GM12873 (cell line): ENCODE results near the gene MBNL1.
A peak's percentile ranks its signal among the peaks of the same experiment; 100 is the strongest.

Source experiments
- CTCF ChIP-seq: IDR thresholded peaks from 2 replicates; pipeline ENCODE4 v1.5.1; 2012; ENCODE audit warnings: low read depth, mild to moderate bottlenecking, moderate library complexity, low read length, control low read depth; ENCODE audit not compliant: insufficient read depth; ENCODE audit errors: missing control alignments

Gene MBNL1

GRCh38 chr3:152459572-152459971 lies 190.8 kb downstream of the MBNL1 start:
- no peak for TF ChIP-seq CTCF

GRCh38 chr3:152460936-152461335 lies 192.2 kb downstream of the MBNL1 start:
- no peak for TF ChIP-seq CTCF

GRCh38 chr3:152461460-152461859 lies 192.7 kb downstream of the MBNL1 start:
- no peak for TF ChIP-seq CTCF

GRCh38 chr3:152466784-152467183 lies 198.1 kb downstream of the MBNL1 start:
- peak; percentile 45 for TF ChIP-seq CTCF

GRCh38 chr3:152469248-152470025 lies 200.7 kb downstream of the MBNL1 start:
- no peak for TF ChIP-seq CTCF

GRCh38 chr3:152470095-152470494 lies 201.4 kb downstream of the MBNL1 start:
- TF ChIP-seq CTCF = no peak

GRCh38 chr3:152470893-152471292 lies 202.2 kb downstream of the MBNL1 start:
- no peak for TF ChIP-seq CTCF
